ENCODE measurements around the gene REC8.

Gene REC8

GRCh38 chr14:24160499-24160849 is 11.4 kb upstream of the REC8 start:
- no peak for DNase-seq

- DNase-seq: peak; percentile 99
Measured at GRCh38 chr14:24160850-24161804, 10.8 kb upstream of the REC8 start, which contains the start of gene IRF9. Gene IRF9, plus strand, starts transcription at chr14:24161265. Its CDS starts 880 bp downstream, at chr14:24162145.

GRCh38 chr14:24162093-24162492 is 9.8 kb upstream of the REC8 start:
- no peak for DNase-seq

- no peak for DNase-seq
Measured at GRCh38 chr14:24164518-24164991, 7.3 kb upstream of the REC8 start.

- DNase-seq: no peak
Measured at GRCh38 chr14:24165785-24166184, 6.1 kb upstream of the REC8 start.

- DNase-seq: no peak
Measured at GRCh38 chr14:24167469-24168114, 4.3 kb upstream of the REC8 start.

GRCh38 chr14:24172261-24172860 is 481 bp downstream of the REC8 start:
- DNase-seq: peak; percentile 48

GRCh38 chr14:24172871-24173281 is 996 bp downstream of the REC8 start:
- DNase-seq: peak; percentile 36

GRCh38 chr14:24176599-24176998 is 4.7 kb downstream of the REC8 start:
- no peak for DNase-seq

GRCh38 chr14:24177041-24177825 is 5.4 kb downstream of the REC8 start:
- DNase-seq: no peak

- no peak for DNase-seq
Measured at GRCh38 chr14:24177891-24178290, 6.0 kb downstream of the REC8 start.

GRCh38 chr14:24178399-24179178 is 6.7 kb downstream of the REC8 start:
- DNase-seq: no peak

GRCh38 chr14:24179294-24179960 is 7.5 kb downstream of the REC8 start:
- DNase-seq: no peak

- DNase-seq: no peak
Measured at GRCh38 chr14:24179961-24180796, 8.3 kb downstream of the REC8 start.

GRCh38 chr14:24181371-24182077 is 9.6 kb downstream of the REC8 start:
- DNase-seq: no peak

- DNase-seq: no peak
Measured at GRCh38 chr14:24182110-24182882, 10.4 kb downstream of the REC8 start.

- DNase-seq: no peak
Measured at GRCh38 chr14:24183014-24183481, 11.2 kb downstream of the REC8 start.

- DNase-seq: no peak
Measured at GRCh38 chr14:24184104-24184970, 12.5 kb downstream of the REC8 start.

Data from DMS79 treated with DMSO at 0.1 percent for 48 hours (cell line).